Esophagus squamous epithelium (tissue), 5 donors: Measurements from ENCODE around the gene SCRG1. TPM values are rescaled to one million over a fixed set of nuclear protein-coding genes. Genes with fewer than 3 reads are reported as not detected.

ENCODE experiments used
- DNase-seq: peaks from one replicate; lab custom pipeline; 2025; lab: John Stamatoyannopoulos, UW
- H3K27ac ChIP-seq, 4 donors: fragments of 200-600 bp; sonication (generic); one replicate each; pipeline ENCODE4 v1.5.1; 2016 to 2019; ENCODE audit warnings: mild to moderate bottlenecking in 1 of 4
- H3K27me3 ChIP-seq, 4 donors: fragments of 200-600 bp; sonication (generic); 1 replicate in 3 of 4; 2 replicates in 1 of 4; pipeline versions ENCODE4 v1.5.1 to v1.6.0; 2017 to 2021; ENCODE audit warnings: antibody characterized with exemption in 1 of 4
- H3K36me3 ChIP-seq, 3 donors: fragments of 200-600 bp; sonication (generic); one replicate each; pipeline ENCODE4 v1.5.1; 2016 to 2019
- H3K4me1 ChIP-seq, 3 donors: fragments of 200-600 bp; sonication (generic); one replicate each; pipeline ENCODE4 v1.5.1; 2017 to 2019
- H3K4me3 ChIP-seq, 4 donors: fragments of 200-600 bp; sonication (generic); 1 replicate in 3 of 4; 2 replicates in 1 of 4; pipeline ENCODE4 v1.5.1; 2016 to 2019; ENCODE audit warnings: mild to moderate bottlenecking in 2 of 4, moderate library complexity in 1 of 4
- H3K9me3 ChIP-seq, 3 donors: fragments of 200-600 bp; sonication (generic); one replicate each; pipeline ENCODE4 v1.5.1; 2016 to 2019
- CTCF ChIP-seq, 6 experiments: fragments of 450-650 bp in 4 of 6; fragments of 200-600 bp in 2 of 6; sonication (generic) in 2 of 6; IDR thresholded peaks; one replicate each; pipeline ENCODE4 v1.5.1; 2016 to 2019; ENCODE audit warnings: antibody characterized with exemption in 6 of 6, mild to moderate bottlenecking in 4 of 6, moderate library complexity in 4 of 6
- POLR2A ChIP-seq, 4 donors: fragments of 450-650 bp; IDR thresholded peaks; one replicate each; pipeline ENCODE4 v1.6.1; 2017; ENCODE audit warnings: antibody characterized with exemption in 4 of 4, mild to moderate bottlenecking in 4 of 4, moderate library complexity in 3 of 4
- WGBS, 2 donors: methylation state at CpG; one replicate each; pipeline ENCODE4 v1.1.5; 2018; 5-methylcytosine and 5-hydroxymethylcytosine counted together
- intact Hi-C: fragments of 100-400 bp; cut with DNase I; formaldehyde crosslinking; loops from one replicate; pipeline ENCODE4 v1.15.0; 2022
- total RNA-seq, 4 donors: library from RNA; depleted of rRNA; stranded (reverse); fragments of >200 nt; gene quantifications; one replicate each; pipeline ENCODE4 v1.1.0, GENCODE V29; 2016
- donor health status: DM: yes; HTN: yes; CAD: no.

Gene SCRG1
- total RNA-seq, 4 donors from 2014 or later: 0.08 TPM; not detected in 3

- H3K36me3 ChIP-seq: no peaks in the 10 kb centered on the region
- H3K4me3 ChIP-seq: no peak overlapping the region
- intact Hi-C loops: no loop called here
- TF ChIP-seq CTCF (IDR thresholded peaks at IDR 0.05): no peak
- no peak for TF ChIP-seq POLR2A (IDR thresholded peaks at IDR 0.05)
- no peaks in the 10 kb centered on the region for H3K9me3 ChIP-seq
- no peaks in the 10 kb centered on the region for H3K4me1 ChIP-seq
- H3K27me3 ChIP-seq: no peaks in the 10 kb centered on the region
- DNase-seq: no peak
- H3K27ac ChIP-seq: no peak overlapping the region
- 88 to 100% methylated on average over 1 of the region's 1 CpG for WGBS, 2 donors
These were observed 51.4 kb downstream of the SCRG1 start for GRCh38 chr4:173347467-173347866.

- TF ChIP-seq CTCF (IDR thresholded peaks at IDR 0.05): no peak
- TF ChIP-seq POLR2A (IDR thresholded peaks at IDR 0.05): no peak
- WGBS, 2 donors: 80 to 84% methylated on average over 2 of the region's 2 CpGs
These were observed 52.8 kb downstream of the SCRG1 start for GRCh38 chr4:173346074-173346473.

DNA sequence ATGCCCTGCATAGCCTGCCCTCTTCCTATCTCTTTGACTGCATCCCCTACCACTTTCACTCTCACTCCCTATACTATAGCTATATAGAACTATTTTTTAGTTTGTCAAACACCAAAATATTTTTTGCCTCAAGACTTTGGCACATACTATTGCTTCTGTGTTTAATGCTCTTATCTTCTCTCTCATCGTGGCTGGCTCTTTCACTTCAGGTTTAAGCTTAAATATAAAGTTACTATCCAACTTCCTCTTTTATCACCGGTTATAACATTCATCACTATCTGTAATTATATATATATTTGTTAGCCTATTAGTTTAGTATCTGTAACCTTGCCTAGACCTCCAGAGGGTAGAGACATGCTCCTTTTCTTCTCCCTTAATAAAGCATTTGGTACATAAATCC, 53.3 kb downstream of the SCRG1 start:
- H3K27ac ChIP-seq: no peak overlapping the region
- H3K4me3 ChIP-seq: no peak overlapping the region
- intact Hi-C loops: no loop called here
- no peaks in the 10 kb centered on the region for H3K27me3 ChIP-seq
- H3K9me3 ChIP-seq: no peaks in the 10 kb centered on the region
- TF ChIP-seq CTCF (IDR thresholded peaks at IDR 0.05) (no peak), POLR2A (IDR thresholded peaks at IDR 0.05) (no peak)
- H3K4me1 ChIP-seq: no peaks in the 10 kb centered on the region
- H3K36me3 ChIP-seq: no peaks in the 10 kb centered on the region
- DNase-seq: no peak
- 53 to 66% methylated on average over 2 of the region's 2 CpGs for WGBS, 2 donors

More at GRCh38 chr4:173346074-173346473, 52.8 kb downstream of the SCRG1 start:
- H3K9me3 ChIP-seq: no peaks in the 10 kb centered on the region
- H3K4me3 ChIP-seq: no peak overlapping the region
- H3K27me3 ChIP-seq: no peaks in the 10 kb centered on the region
- intact Hi-C loops: no loop called here
- no peaks in the 10 kb centered on the region for H3K4me1 ChIP-seq
- H3K36me3 ChIP-seq: no peaks in the 10 kb centered on the region
- no peak overlapping the region for H3K27ac ChIP-seq
- DNase-seq: no peak

DNA sequence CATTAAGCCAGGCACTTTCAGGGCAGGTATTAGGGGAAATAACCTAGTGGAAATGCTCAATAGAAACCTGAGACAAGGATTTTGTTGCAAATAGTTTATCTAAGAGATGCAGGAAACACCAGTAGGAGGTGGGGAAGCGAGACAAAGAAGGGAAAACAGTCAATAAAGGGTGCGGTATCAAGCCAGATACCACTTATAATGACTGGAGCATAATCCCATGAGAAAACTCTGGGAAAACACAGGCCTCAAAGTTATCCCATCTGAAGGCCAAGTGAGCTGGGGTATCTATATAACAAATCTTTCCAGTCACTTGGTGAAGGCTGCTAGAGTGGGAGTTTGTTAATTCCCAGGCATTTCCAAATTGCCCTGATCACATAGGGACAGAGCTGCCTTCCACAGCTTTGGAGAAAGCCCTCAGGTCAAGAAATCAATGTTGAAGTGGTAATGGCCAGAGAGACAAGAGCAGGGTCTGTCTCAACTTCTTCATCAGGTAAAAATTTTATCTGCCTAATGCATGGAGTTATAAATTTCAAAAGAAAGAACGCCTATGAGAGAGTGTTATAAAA, 55.0 kb downstream of the SCRG1 start:
- WGBS, 2 donors: 76 to 86% methylated on average over 3 of the region's 3 CpGs
- TF ChIP-seq POLR2A (IDR thresholded peaks at IDR 0.05): no peak
- TF ChIP-seq CTCF (IDR thresholded peaks at IDR 0.05): no peak
- no peaks in the 10 kb centered on the region for H3K27me3 ChIP-seq

DNA sequence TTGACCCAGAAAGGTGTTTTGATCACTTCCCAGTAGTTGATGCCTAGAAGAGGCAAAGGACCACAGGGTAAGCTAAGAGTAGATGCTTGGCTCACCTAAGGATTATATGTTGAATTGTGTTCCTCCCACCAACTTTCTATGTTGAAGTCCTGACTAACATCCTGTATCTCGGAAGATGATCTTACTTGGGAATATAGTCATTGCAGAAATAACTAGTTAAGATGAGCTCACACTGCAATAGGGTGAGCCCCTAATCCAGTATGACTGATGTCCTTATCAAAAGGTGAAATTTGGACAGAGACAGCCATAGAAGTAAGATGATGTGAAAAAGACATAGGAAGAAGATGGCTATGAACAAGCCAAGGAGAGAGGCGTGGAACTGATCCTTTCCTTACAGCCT, 61.5 kb downstream of the SCRG1 start:
- Histone ChIP-seq H3K27ac (no peak overlapping the region), H3K9me3 (no peaks in the 10 kb centered on the region), H3K4me3 (no peak overlapping the region), H3K4me1 (peaks cover 0 to 20% (median 0%) of the 10 kb centered on the region in 3 donors), H3K27me3 (no peaks in the 10 kb centered on the region), H3K36me3 (no peaks in the 10 kb centered on the region)
- DNase-seq: no peak
- TF ChIP-seq POLR2A (IDR thresholded peaks at IDR 0.05): no peak
- no peak for TF ChIP-seq CTCF (IDR thresholded peaks at IDR 0.05)
- 79 to 100% methylated on average over 2 of the region's 2 CpGs for WGBS, 2 donors
- intact Hi-C loops: no loop called here

More for the DNA sequence above, 55.0 kb downstream of the SCRG1 start:
- Histone ChIP-seq H3K27ac (no peak overlapping the region), H3K4me1 (no peaks in the 10 kb centered on the region), H3K9me3 (no peaks in the 10 kb centered on the region), H3K36me3 (no peaks in the 10 kb centered on the region), H3K4me3 (no peak overlapping the region)
- intact Hi-C loops: no loop called here
- no peak for DNase-seq
